Tibial nerve (tissue), 4 donors: ENCODE measurements around the gene MLPH. TPM values are rescaled to one million over a fixed set of nuclear protein-coding genes. Genes with fewer than 3 reads are reported as not detected.

ENCODE experiments used
- DNase-seq, 2 donors: peaks; one replicate each; pipeline ENCODE4 v3.0.0-alpha.2; 2019; ENCODE audit warnings: low spot score in 2 of 2
- H3K27ac ChIP-seq, 4 donors: fragments of 200-600 bp; sonication (generic) in 3 of 4; one replicate each; pipeline ENCODE4 v1.5.1; 2017 to 2019; ENCODE audit warnings: mild to moderate bottlenecking in 1 of 4
- H3K27me3 ChIP-seq, 2 donors: fragments of 200-600 bp; sonication (generic) in 1 of 2; one replicate each; pipeline versions ENCODE4 v1.5.1 to v1.6.0; 2017 to 2019
- H3K36me3 ChIP-seq, 3 donors: fragments of 200-600 bp; sonication (generic); one replicate each; pipeline ENCODE4 v1.5.1; 2018 to 2019
- H3K4me1 ChIP-seq, 4 donors: fragments of 200-600 bp; sonication (generic) in 3 of 4; one replicate each; pipeline ENCODE4 v1.5.1; 2017 to 2019
- H3K4me3 ChIP-seq, 4 donors: fragments of 200-600 bp; sonication (generic) in 3 of 4; one replicate each; pipeline ENCODE4 v1.5.1; 2017 to 2019; ENCODE audit warnings: mild to moderate bottlenecking in 1 of 4, moderate library complexity in 1 of 4
- H3K9me3 ChIP-seq, 4 donors: fragments of 200-600 bp; sonication (generic) in 3 of 4; one replicate each; pipeline ENCODE4 v1.5.1; 2017 to 2019
- CTCF ChIP-seq, 5 experiments: fragments of 200-600 bp in 3 of 5; fragments of 450-650 bp in 2 of 5; sonication (generic) in 3 of 5; IDR thresholded peaks; one replicate each; pipeline ENCODE4 v1.5.1; 2016 to 2019; ENCODE audit warnings: antibody characterized with exemption in 5 of 5, mild to moderate bottlenecking in 3 of 5, moderate library complexity in 2 of 5
- EP300 ChIP-seq, 2 donors: sonication (generic); formaldehyde crosslinking; IDR thresholded peaks; one replicate each; pipeline ENCODE4 v1.6.1; 2017; ENCODE audit warnings: antibody characterized with exemption in 2 of 2, mild to moderate bottlenecking in 1 of 2
- POLR2A ChIP-seq, 2 donors: fragments of 450-650 bp; IDR thresholded peaks; one replicate each; pipeline ENCODE4 v1.6.1; 2017; ENCODE audit warnings: antibody characterized with exemption in 2 of 2, mild to moderate bottlenecking in 2 of 2, moderate library complexity in 2 of 2
- WGBS, 2 donors: methylation state at CpG; one replicate each; pipeline ENCODE4 v1.1.5; 2018; 5-methylcytosine and 5-hydroxymethylcytosine counted together
- total RNA-seq, 4 donors: library from RNA; depleted of rRNA; stranded (reverse); fragments of >200 nt; gene quantifications; one replicate each; pipeline ENCODE4 v1.1.0, GENCODE V29; 2016

Gene MLPH
- total RNA-seq, 4 donors from 2014 or later = 41.4 to 108 (median 62.1) TPM

GRCh38 chr2:237488295-237488694 lies 1.2 kb downstream of the MLPH start:
- TF ChIP-seq EP300 (IDR thresholded peaks at IDR 0.05) = no peak
- no peak for TF ChIP-seq POLR2A (IDR thresholded peaks at IDR 0.05)
- H3K9me3 ChIP-seq = peaks cover 0 to 22% (median 4%) of the 10 kb centered on the region in 4 donors
- peaks cover 0 to 9% (median 0%) of the 10 kb centered on the region in 3 donors for H3K36me3 ChIP-seq
- peak overlapping the region in 1 of 4 donors; percentile 42 for H3K4me3 ChIP-seq
- no peak for DNase-seq
- 93% methylated on average over 6 of the region's 6 CpGs for WGBS, 2 donors
- peak overlapping the region in 1 of 4 donors; percentile 76 for H3K27ac ChIP-seq
- H3K4me1 ChIP-seq = peaks cover 0 to 20% (median 11%) of the 10 kb centered on the region in 4 donors
- H3K27me3 ChIP-seq = peaks cover 0 to 39% of the 10 kb centered on the region in 2 donors

GRCh38 chr2:237488901-237489860 lies 2.1 kb downstream of the MLPH start:
- no peak for DNase-seq
- Histone ChIP-seq H3K27me3 (peaks cover 0 to 38% of the 10 kb centered on the region in 2 donors), H3K36me3 (peaks cover 0 to 9% (median 0%) of the 10 kb centered on the region in 3 donors), H3K9me3 (peaks cover 0 to 22% (median 4%) of the 10 kb centered on the region in 4 donors), H3K27ac (peak overlapping the region in 2 of 4 donors; percentile 28 to 33), H3K4me1 (peaks cover 0 to 20% (median 11%) of the 10 kb centered on the region in 4 donors), H3K4me3 (no peak overlapping the region)
- TF ChIP-seq CTCF (IDR thresholded peaks at IDR 0.05) (no peak), POLR2A (IDR thresholded peaks at IDR 0.05) (no peak), EP300 (IDR thresholded peaks at IDR 0.05) (no peak)
- 64 to 71% methylated on average over 5 to 6 of the region's 6 CpGs for WGBS, 2 donors

GRCh38 chr2:237490009-237490711 lies 3.1 kb downstream of the MLPH start:
- DNase-seq = no peak
- no peak overlapping the region for H3K4me3 ChIP-seq
- H3K4me1 ChIP-seq = peaks cover 0 to 20% (median 11%) of the 10 kb centered on the region in 4 donors
- peaks cover 0 to 33% of the 10 kb centered on the region in 2 donors for H3K27me3 ChIP-seq
- 58 to 68% methylated on average over 8 of the region's 8 CpGs for WGBS, 2 donors
- peak overlapping the region in 1 of 4 donors; percentile 33 for H3K27ac ChIP-seq
- H3K9me3 ChIP-seq = peaks cover 0 to 22% (median 4%) of the 10 kb centered on the region in 4 donors
- TF ChIP-seq EP300 (IDR thresholded peaks at IDR 0.05) = no peak
- no peak for TF ChIP-seq POLR2A (IDR thresholded peaks at IDR 0.05)
- no peak for TF ChIP-seq CTCF (IDR thresholded peaks at IDR 0.05)
- H3K36me3 ChIP-seq = peaks cover 0 to 9% (median 0%) of the 10 kb centered on the region in 3 donors

GRCh38 chr2:237490795-237491194 lies 3.7 kb downstream of the MLPH start:
- Histone ChIP-seq H3K4me3 (no peak overlapping the region), H3K4me1 (peaks cover 0 to 20% (median 11%) of the 10 kb centered on the region in 4 donors), H3K36me3 (peaks cover 0 to 9% (median 0%) of the 10 kb centered on the region in 3 donors), H3K27ac (no peak overlapping the region), H3K27me3 (peaks cover 0 to 30% of the 10 kb centered on the region in 2 donors), H3K9me3 (peaks cover 0 to 22% (median 4%) of the 10 kb centered on the region in 4 donors)
- DNase-seq = no peak
- WGBS, 2 donors = 70 to 73% methylated on average over 6 of the region's 6 CpGs
- TF ChIP-seq POLR2A (IDR thresholded peaks at IDR 0.05) = no peak
- TF ChIP-seq EP300 (IDR thresholded peaks at IDR 0.05) = no peak
- TF ChIP-seq CTCF (IDR thresholded peaks at IDR 0.05) = no peak

GRCh38 chr2:237491515-237492118 lies 4.6 kb downstream of the MLPH start:
- Histone ChIP-seq H3K4me1 (peaks cover 0 to 12% (median 10%) of the 10 kb centered on the region in 4 donors), H3K4me3 (no peak overlapping the region), H3K36me3 (peaks cover 0 to 9% (median 0%) of the 10 kb centered on the region in 3 donors), H3K27ac (no peak overlapping the region), H3K9me3 (peaks cover 0 to 22% (median 4%) of the 10 kb centered on the region in 4 donors), H3K27me3 (peaks cover 0 to 24% of the 10 kb centered on the region in 2 donors)
- no peak for DNase-seq
- 78 to 95% methylated on average over 8 of the region's 8 CpGs for WGBS, 2 donors
- no peak for TF ChIP-seq CTCF (IDR thresholded peaks at IDR 0.05)
- no peak for TF ChIP-seq EP300 (IDR thresholded peaks at IDR 0.05)
- TF ChIP-seq POLR2A (IDR thresholded peaks at IDR 0.05) = no peak
